Ectodermal cell (in vitro differentiated cells): ENCODE results near the gene KLK11.
"Not testable (repeated sequence)": the region's sequence is repeated elsewhere in the genome, so short reads cannot be mapped to it uniquely, and the experiment has no call there.

Experiments
- H3K27ac ChIP-seq: 2 replicates; pipeline ENCODE4 v1.7.0; 2013; ENCODE audit warnings: mild to moderate bottlenecking, low read depth, low read length; ENCODE audit not compliant: insufficient read depth, poor library complexity, severe bottlenecking
- H3K27me3 ChIP-seq: 2 replicates; pipeline ENCODE4 v1.7.0; 2013; ENCODE audit warnings: mild to moderate bottlenecking, low read length; ENCODE audit not compliant: insufficient read depth, control insufficient read depth, poor library complexity, severe bottlenecking
- H3K36me3 ChIP-seq: one replicate; pipeline ENCODE4 v1.7.0; 2013; ENCODE audit warnings: low read length; ENCODE audit not compliant: control insufficient read depth, insufficient read depth
- H3K4me1 ChIP-seq: one replicate; pipeline ENCODE4 v1.7.0; 2013; ENCODE audit warnings: low read length; ENCODE audit not compliant: control insufficient read depth, insufficient read depth
- H3K4me3 ChIP-seq: 2 replicates; pipeline ENCODE4 v1.7.0; 2013; ENCODE audit warnings: low read depth, low read length, control low read depth; ENCODE audit not compliant: insufficient read depth
- H3K9me3 ChIP-seq: 2 replicates; pipeline ENCODE4 v1.7.0; 2013; ENCODE audit warnings: mild to moderate bottlenecking, low read length, moderate library complexity; ENCODE audit not compliant: control insufficient read depth
- WGBS, 2 experiments: methylation state at CpG; one replicate each; pipeline ENCODE4 v1.1.7; 2013; ENCODE audit warnings: missing lambda C conversion rate in 2 of 2; 5-methylcytosine and 5-hydroxymethylcytosine counted together

KLK11 gene

GRCh38 chr19:50994129-50994528, 32.3 kb downstream of the KLK11 start:
- no peak overlapping the region for H3K27ac ChIP-seq
- H3K9me3 ChIP-seq = no peaks in the 10 kb centered on the region
- H3K4me1 ChIP-seq = no peaks in the 10 kb centered on the region
- no peak overlapping the region for H3K4me3 ChIP-seq
- WGBS, 2 experiments = 85 to 89% methylated on average over 2 of the region's 2 CpGs
- H3K27me3 ChIP-seq = peaks cover 4% of the 10 kb centered on the region
- no peaks in the 10 kb centered on the region for H3K36me3 ChIP-seq

GRCh38 chr19:50992666-50993035, 33.8 kb downstream of the KLK11 start:
- Histone ChIP-seq H3K27ac (no peak overlapping the region), H3K27me3 (peaks cover 4% of the 10 kb centered on the region), H3K4me1 (no peaks in the 10 kb centered on the region), H3K9me3 (no peaks in the 10 kb centered on the region), H3K36me3 (no peaks in the 10 kb centered on the region), H3K4me3 (no peak overlapping the region)
- 85 to 91% methylated on average over 2 of the region's 2 CpGs for WGBS, 2 experiments

- not testable (repeated sequence) for H3K27me3 ChIP-seq, H3K36me3 ChIP-seq, H3K4me1 ChIP-seq, H3K4me3 ChIP-seq, H3K27ac ChIP-seq, H3K9me3 ChIP-seq
- WGBS, 2 experiments = 92% methylated on average over 13 of the region's 14 CpGs
Observed at GRCh38 chr19:50984416-50984815, 42.0 kb downstream of the KLK11 start.

GRCh38 chr19:50983625-50984292, 42.7 kb downstream of the KLK11 start, which contains the start of gene KLK7:
TSS of gene KLK7 (minus strand) at chr19:50983917. CDS start at chr19:50982399, 1,518 bp downstream.
- Histone ChIP-seq H3K9me3 (no peaks in the 10 kb centered on the region), H3K36me3 (no peaks in the 10 kb centered on the region), H3K4me3 (no peak within 1 kb of the TSS), H3K27ac (no peak within 1 kb of the TSS), H3K27me3 (peaks cover 9% of the 10 kb centered on the region), H3K4me1 (peaks cover 10% of the 10 kb centered on the region)
- WGBS, 2 experiments = 72 to 78% methylated on average over 28 of the region's 28 CpGs

GRCh38 chr19:50982186-50982585, 44.2 kb downstream of the KLK11 start:
- 81 to 91% methylated on average over 4 of the region's 4 CpGs for WGBS, 2 experiments
- Histone ChIP-seq H3K27ac (no peak overlapping the region), H3K36me3 (no peaks in the 10 kb centered on the region), H3K9me3 (no peaks in the 10 kb centered on the region), H3K4me1 (peaks cover 10% of the 10 kb centered on the region), H3K4me3 (no peak overlapping the region), H3K27me3 (peaks cover 9% of the 10 kb centered on the region)

- Histone ChIP-seq H3K4me1 (peaks cover 10% of the 10 kb centered on the region), H3K9me3 (no peaks in the 10 kb centered on the region), H3K4me3 (no peak overlapping the region), H3K27ac (no peak overlapping the region), H3K27me3 (peaks cover 9% of the 10 kb centered on the region), H3K36me3 (no peaks in the 10 kb centered on the region)
- 77 to 78% methylated on average over 11 of the region's 11 CpGs for WGBS, 2 experiments
Observed at GRCh38 chr19:50981587-50982146, 44.7 kb downstream of the KLK11 start.

- Histone ChIP-seq H3K27ac (no peak overlapping the region), H3K4me3 (no peak overlapping the region), H3K4me1 (peaks cover 14% of the 10 kb centered on the region), H3K27me3 (peaks cover 9% of the 10 kb centered on the region), H3K36me3 (no peaks in the 10 kb centered on the region), H3K9me3 (no peaks in the 10 kb centered on the region)
- WGBS, 2 experiments = 79 to 84% methylated on average over 13 of the region's 13 CpGs
Observed at GRCh38 chr19:50980208-50980607, 46.2 kb downstream of the KLK11 start.

GRCh38 chr19:50979758-50980157, 46.7 kb downstream of the KLK11 start:
- Histone ChIP-seq H3K4me3 (no peak overlapping the region), H3K4me1 (peaks cover 14% of the 10 kb centered on the region), H3K9me3 (no peaks in the 10 kb centered on the region), H3K27ac (no peak overlapping the region), H3K27me3 (peaks cover 9% of the 10 kb centered on the region), H3K36me3 (no peaks in the 10 kb centered on the region)
- WGBS, 2 experiments = 48 to 53% methylated on average over 8 of the region's 8 CpGs

- peaks cover 14% of the 10 kb centered on the region for H3K4me1 ChIP-seq
- H3K36me3 ChIP-seq = no peaks in the 10 kb centered on the region
- peaks cover 8% of the 10 kb centered on the region for H3K27me3 ChIP-seq
- H3K4me3 ChIP-seq = no peak overlapping the region
- whole genome bisulfite sequencing, 2 experiments = 76 to 84% methylated on average over 5 of the region's 5 CpGs
- no peaks in the 10 kb centered on the region for H3K9me3 ChIP-seq
- no peak overlapping the region for H3K27ac ChIP-seq
Observed at GRCh38 chr19:50978772-50979390, 47.5 kb downstream of the KLK11 start.

- H3K27ac ChIP-seq = no peak overlapping the region
- H3K27me3 ChIP-seq = peaks cover 3% of the 10 kb centered on the region
- WGBS, 2 experiments = 87 to 89% methylated on average over 4 of the region's 4 CpGs
- no peaks in the 10 kb centered on the region for H3K9me3 ChIP-seq
- H3K4me1 ChIP-seq = peaks cover 14% of the 10 kb centered on the region
- H3K36me3 ChIP-seq = no peaks in the 10 kb centered on the region
- no peak overlapping the region for H3K4me3 ChIP-seq
Observed at GRCh38 chr19:50977626-50978025, 48.8 kb downstream of the KLK11 start.
